ENCODE data around the gene TASOR2. TPM values are rescaled to one million over a fixed set of nuclear protein-coding genes. Genes with fewer than 3 reads are reported as not detected.

TASOR2 gene
- total and polyA plus RNA-seq, 9 of the 15 experiments (the other 6 are each of a cell fraction or from before 2014, with no cell fraction given): 12.7 to 75.3 (median 52.3) TPM

DNA sequence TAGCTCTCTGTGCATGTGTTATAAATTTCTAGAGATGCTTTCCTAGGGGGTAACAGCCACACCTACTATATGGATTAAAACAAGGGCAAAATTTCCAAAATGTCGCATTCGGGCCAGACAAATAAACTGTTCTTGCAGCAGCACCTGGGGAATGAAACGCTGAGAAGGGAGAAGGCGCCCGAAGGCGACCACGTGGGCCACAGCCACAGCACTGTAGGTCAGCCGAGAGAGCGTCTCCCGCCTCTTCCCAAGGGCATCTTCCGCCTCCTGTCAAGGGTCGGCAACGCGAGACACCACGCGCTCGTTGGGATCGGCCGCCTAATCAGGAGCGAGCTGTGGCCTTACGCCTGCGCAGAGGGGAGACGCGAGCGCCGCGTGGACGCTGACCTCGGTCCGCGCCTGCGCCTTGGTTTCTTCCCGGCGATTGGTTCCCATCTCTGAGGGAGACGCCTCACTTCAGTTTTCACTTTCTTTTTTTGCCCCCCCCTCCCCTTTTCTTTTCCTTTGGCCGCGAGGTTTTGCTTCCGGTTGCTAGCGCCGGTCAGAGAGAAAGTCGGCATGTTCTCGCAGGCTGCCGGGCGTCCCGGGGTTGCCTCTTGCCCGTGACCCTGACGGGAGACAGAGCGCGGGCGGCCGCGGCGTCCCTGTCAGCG lies at the start of gene TASOR2 (continued):
- TF ChIP-seq RERE (CRISPR knock-in tag; IDR thresholded peaks at IDR 0.05; ENCODE audit: borderline replicate concordance) (peak; percentile 86; the same call in 1 of the 2 replicates), TGIF2 (CRISPR knock-in tag; IDR thresholded peaks at IDR 0.05) (peak; percentile 87; the same call in 1 of the 2 replicates), USF1 (CRISPR knock-in tag; IDR thresholded peaks at IDR 0.05) (peak; percentile 87), ZFP30 (CRISPR knock-in tag; IDR thresholded peaks at IDR 0.05; ENCODE audit: borderline replicate concordance) (no peak), MCM5 (IDR thresholded peaks at IDR 0.05; ENCODE audit: low read depth) (no peak), KLF6 (CRISPR knock-in tag; IDR thresholded peaks at IDR 0.05; ENCODE audit: borderline replicate concordance) (0 out of 2 replicates have a peak, but pooled peaks have one; percentile 51), BMI1 (IDR thresholded peaks at IDR 0.05; ENCODE audit: low read length) (no peak), NR2C2 (CRISPR knock-in tag; IDR thresholded peaks at IDR 0.05) (peak; percentile 93), NR2C2 (tag; IDR thresholded peaks at IDR 0.05) (peak; percentile 99), NR2C1 (IDR thresholded peaks at IDR 0.05) (peak; percentile 96), NR2C1 (tag; IDR thresholded peaks at IDR 0.05) (peak; percentile 97), TCF7L2 (IDR thresholded peaks at IDR 0.05; ENCODE audit: low read depth, low read length) (peak; percentile 23; the same call in 1 of the 2 replicates), MAFK (IDR thresholded peaks at IDR 0.05; ENCODE audit: low read length) (no peak), SETDB1 (IDR thresholded peaks at IDR 0.05; ENCODE audit: low read length) (no peak)
- TF ChIP-seq, protein P1, sequence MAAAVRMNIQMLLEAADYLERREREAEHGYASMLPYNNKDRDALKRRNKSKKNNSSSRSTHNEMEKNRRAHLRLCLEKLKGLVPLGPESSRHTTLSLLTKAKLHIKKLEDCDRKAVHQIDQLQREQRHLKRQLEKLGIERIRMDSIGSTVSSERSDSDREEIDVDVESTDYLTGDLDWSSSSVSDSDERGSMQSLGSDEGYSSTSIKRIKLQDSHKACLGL (CRISPR knock-in tag; IDR thresholded peaks at IDR 0.05; ENCODE audit: borderline replicate concordance, poor library complexity, severe bottlenecking): peak; percentile 78
- TF ChIP-seq, protein P2, sequence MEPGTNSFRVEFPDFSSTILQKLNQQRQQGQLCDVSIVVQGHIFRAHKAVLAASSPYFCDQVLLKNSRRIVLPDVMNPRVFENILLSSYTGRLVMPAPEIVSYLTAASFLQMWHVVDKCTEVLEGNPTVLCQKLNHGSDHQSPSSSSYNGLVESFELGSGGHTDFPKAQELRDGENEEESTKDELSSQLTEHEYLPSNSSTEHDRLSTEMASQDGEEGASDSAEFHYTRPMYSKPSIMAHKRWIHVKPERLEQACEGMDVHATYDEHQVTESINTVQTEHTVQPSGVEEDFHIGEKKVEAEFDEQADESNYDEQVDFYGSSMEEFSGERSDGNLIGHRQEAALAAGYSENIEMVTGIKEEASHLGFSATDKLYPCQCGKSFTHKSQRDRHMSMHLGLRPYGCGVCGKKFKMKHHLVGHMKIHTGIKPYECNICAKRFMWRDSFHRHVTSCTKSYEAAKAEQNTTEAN (CRISPR knock-in tag; IDR thresholded peaks at IDR 0.05): no peak

All from K562 (cell line).